Fibroblast of mammary gland (primary cell): ENCODE measurements around the gene PCNT.

Source experiments
- DNase-seq: peaks from one replicate; pipeline ENCODE4 v3.0.0-alpha.2; 2010; ENCODE audit warnings: low read depth
- H3K4me3 ChIP-seq: 2 replicates; pipeline ENCODE4 v1.5.1; 2011; ENCODE audit warnings: low read depth, mild to moderate bottlenecking, low read length, moderate library complexity; ENCODE audit not compliant: control insufficient read depth
- TF ChIP-seq, protein P1 (sequence below): conservative IDR thresholded peaks from 2 replicates; pipeline ENCODE4 v1.5.1; 2011; ENCODE audit warnings: low read depth, low read length, inconsistent platforms; ENCODE audit not compliant: control insufficient read depth, insufficient read depth

PCNT gene

DNA sequence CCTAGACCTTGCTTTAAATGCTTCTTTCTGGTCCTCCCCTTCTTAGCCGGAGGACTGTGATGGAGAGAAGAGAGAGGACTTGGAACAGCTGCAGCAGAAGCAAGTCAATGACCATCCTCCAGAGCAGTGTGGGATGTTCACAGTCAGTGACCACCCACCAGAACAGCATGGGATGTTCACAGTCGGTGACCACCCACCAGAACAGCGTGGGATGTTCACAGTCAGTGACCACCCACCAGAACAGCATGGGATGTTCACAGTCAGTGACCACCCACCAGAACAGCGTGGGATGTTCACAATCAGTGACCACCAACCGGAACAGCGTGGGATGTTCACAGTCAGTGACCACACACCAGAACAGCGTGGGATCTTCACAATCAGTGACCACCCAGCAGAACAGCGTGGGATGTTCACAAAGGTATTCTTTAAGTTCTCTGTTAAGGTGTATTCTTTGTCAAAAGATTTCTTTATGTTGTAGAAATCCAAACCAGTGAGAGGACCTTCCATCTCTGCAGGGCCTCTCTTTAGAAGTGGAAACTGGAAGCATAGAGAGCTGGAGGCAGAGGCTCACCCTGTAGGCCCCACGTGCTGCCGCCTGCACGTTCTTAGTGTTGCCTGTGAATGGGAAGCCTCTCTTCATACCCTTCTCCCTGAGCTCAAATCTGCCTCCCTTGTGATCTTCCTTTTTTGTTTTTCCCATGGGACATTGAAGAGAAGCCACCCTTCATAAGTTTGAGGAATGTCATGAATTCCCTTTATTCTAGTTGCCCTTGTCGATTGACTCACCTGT is 10.6 kb downstream of the PCNT start:
- DNase-seq = no peak
- H3K4me3 ChIP-seq = no peak overlapping the region
- TF ChIP-seq, protein P1, sequence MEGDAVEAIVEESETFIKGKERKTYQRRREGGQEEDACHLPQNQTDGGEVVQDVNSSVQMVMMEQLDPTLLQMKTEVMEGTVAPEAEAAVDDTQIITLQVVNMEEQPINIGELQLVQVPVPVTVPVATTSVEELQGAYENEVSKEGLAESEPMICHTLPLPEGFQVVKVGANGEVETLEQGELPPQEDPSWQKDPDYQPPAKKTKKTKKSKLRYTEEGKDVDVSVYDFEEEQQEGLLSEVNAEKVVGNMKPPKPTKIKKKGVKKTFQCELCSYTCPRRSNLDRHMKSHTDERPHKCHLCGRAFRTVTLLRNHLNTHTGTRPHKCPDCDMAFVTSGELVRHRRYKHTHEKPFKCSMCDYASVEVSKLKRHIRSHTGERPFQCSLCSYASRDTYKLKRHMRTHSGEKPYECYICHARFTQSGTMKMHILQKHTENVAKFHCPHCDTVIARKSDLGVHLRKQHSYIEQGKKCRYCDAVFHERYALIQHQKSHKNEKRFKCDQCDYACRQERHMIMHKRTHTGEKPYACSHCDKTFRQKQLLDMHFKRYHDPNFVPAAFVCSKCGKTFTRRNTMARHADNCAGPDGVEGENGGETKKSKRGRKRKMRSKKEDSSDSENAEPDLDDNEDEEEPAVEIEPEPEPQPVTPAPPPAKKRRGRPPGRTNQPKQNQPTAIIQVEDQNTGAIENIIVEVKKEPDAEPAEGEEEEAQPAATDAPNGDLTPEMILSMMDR = no peak

DNA sequence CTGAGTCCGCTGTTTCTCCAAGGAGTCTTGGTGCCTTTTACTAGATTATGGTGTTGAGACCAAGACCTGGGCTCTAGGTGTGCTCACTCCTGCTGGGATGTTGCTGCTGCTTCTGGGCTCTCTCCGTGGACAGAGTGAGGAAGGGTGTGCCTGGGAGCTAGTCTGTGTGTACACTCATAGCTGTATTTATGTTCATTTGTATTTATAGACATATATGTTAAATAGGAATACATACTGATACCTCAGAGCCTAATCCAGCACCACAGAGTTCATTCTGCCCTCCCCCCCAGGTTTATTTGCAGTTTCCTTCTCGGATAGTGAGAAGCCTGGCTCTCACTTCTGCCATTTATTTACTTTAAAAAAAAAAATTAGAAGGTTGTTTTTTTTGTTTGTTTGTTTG is 12.6 kb downstream of the PCNT start:
- no peak overlapping the region for H3K4me3 ChIP-seq
- DNase-seq = no peak
- TF ChIP-seq, protein P1 = no peak

GRCh38 chr21:46340998-46341397 is 17.0 kb downstream of the PCNT start:
- no peak for DNase-seq
- H3K4me3 ChIP-seq = no peak overlapping the region
- TF ChIP-seq, protein P1 = no peak

DNA sequence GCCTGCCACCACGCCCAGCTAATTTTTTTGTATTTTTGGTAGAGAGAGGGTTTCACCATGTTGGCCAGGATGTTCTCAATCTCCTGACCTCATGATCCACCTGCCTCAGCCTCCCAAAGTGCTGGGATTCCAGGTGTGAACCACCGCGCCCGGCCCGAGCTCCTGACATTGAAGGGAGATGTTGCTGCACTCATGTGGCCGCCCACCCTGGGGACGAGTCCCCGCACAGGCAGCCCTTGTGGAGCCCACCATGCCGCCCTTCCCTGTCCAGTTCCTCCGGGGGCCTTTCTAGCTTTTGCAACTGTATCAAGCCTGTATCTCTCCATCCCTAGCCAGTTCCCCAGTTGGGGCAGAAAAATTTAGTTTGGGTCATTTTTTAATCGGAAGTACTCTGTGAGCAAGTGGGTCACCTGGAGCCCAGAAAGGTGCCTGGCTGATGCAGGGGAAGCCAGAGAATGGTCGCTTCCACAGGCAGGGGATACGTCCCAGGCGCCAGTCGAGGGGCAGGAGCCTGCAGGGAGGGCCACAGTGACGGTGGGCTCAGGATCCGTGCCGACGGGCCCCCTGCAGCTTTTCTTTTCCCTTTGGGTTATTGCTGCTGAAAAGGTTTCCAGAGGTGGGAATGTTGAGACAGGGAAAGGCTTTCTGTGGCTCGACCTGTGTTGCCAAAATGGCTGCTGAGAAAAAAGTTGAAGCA is 20.4 kb downstream of the PCNT start:
- no peak for DNase-seq
- TF ChIP-seq, protein P1 = no peak
- H3K4me3 ChIP-seq = no peak overlapping the region

DNA sequence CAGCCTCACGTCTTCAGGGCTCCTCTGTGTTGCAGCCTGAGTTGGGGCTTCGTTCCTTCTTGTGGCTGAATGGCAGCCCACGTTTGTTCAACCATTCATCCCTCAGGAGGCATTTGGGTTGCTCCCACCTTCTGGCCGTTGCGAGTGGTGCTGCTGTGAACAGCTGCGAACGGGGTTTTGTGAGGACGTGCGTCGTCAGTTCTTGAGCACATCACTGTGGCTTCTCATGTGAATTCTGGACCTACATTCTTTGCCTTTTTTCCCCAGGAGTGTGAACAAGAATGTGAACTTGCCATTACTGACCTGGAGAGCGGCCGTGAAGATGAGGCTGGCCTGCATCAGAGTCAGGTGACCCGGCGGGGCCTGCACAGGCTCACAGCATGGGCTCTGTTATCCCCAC is 21.9 kb downstream of the PCNT start:
- H3K4me3 ChIP-seq = no peak overlapping the region
- TF ChIP-seq, protein P1 = no peak
- DNase-seq = no peak

GRCh38 chr21:46346296-46347202 is 22.6 kb downstream of the PCNT start:
- H3K4me3 ChIP-seq = no peak overlapping the region
- DNase-seq = no peak
- TF ChIP-seq, protein P1 = no peak
